Measurements from ENCODE around the gene ERICH6. TPM values are rescaled to one million over a fixed set of nuclear protein-coding genes. Genes with fewer than 3 reads are reported as not detected.

The ERICH6 gene
- total RNA-seq, 6 donors from 2014 or later, result 2.1 TPM; not detected in 5

DNA sequence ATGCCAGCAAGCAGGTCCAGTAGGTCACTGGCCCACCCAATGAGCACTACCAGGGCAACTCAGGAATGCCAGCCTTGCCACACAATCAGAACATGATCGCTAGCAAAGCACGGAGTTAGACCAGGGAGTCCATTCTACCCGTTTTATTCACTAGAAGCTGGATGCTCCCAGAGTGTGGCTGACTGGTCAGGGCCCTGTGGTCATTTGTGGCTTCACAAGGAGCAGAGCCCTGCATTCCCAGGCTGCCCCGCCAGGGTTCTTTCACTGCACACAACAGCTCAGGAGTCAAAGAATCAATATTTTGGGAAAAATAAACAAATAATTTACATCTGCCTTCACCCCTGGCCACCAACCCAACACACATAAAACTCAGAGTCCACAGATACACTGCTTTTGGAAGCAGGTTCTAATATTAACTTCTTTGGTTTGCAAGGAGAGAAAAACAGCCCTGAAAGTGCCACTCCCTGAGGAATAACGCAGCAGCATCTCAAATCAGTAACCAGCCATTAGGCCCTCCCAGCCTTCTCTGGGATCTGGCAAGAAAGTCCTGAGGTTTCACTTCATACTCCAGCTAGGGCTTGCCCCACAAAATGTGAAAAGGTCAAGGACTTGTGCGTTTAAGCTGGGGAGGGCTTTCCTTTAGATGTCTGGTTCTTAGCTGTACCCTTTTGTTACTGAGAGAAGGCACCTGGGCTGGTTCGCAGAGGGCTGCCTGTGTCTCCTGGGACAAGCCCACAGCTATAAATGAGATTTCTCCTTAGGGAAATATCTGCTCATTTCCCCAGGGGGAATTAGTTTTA, 43.3 kb upstream of the ERICH6 start:
- DNase-seq (no peak), ATAC-seq (ENCODE audit: low FRiP score in 2 of 2) (no peak)
- Histone ChIP-seq H3K4me3 (no peak overlapping the region), H3K9me3 (no peaks in the 10 kb centered on the region), H3K27ac (peak overlapping the region; percentile 14 to 42 (median 32)), H3K4me1 (peaks cover 34 to 78% (median 57%) of the 10 kb centered on the region in 4 donors), H3K36me3 (peaks cover 0 to 6% (median 3%) of the 10 kb centered on the region in 4 donors), H3K27me3 (no peaks in the 10 kb centered on the region)
- WGBS, 2 donors, result 65 to 73% methylated on average over 6 to 7 of the region's 7 CpGs
- TF ChIP-seq, protein P1, sequence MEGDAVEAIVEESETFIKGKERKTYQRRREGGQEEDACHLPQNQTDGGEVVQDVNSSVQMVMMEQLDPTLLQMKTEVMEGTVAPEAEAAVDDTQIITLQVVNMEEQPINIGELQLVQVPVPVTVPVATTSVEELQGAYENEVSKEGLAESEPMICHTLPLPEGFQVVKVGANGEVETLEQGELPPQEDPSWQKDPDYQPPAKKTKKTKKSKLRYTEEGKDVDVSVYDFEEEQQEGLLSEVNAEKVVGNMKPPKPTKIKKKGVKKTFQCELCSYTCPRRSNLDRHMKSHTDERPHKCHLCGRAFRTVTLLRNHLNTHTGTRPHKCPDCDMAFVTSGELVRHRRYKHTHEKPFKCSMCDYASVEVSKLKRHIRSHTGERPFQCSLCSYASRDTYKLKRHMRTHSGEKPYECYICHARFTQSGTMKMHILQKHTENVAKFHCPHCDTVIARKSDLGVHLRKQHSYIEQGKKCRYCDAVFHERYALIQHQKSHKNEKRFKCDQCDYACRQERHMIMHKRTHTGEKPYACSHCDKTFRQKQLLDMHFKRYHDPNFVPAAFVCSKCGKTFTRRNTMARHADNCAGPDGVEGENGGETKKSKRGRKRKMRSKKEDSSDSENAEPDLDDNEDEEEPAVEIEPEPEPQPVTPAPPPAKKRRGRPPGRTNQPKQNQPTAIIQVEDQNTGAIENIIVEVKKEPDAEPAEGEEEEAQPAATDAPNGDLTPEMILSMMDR (IDR thresholded peaks at IDR 0.05), result no peak
- TF ChIP-seq POLR2AphosphoS5 (IDR thresholded peaks at IDR 0.05), result no peak
- TF ChIP-seq EP300 (IDR thresholded peaks at IDR 0.05), result no peak
- no peak for TF ChIP-seq POLR2A (IDR thresholded peaks at IDR 0.05)

DNA sequence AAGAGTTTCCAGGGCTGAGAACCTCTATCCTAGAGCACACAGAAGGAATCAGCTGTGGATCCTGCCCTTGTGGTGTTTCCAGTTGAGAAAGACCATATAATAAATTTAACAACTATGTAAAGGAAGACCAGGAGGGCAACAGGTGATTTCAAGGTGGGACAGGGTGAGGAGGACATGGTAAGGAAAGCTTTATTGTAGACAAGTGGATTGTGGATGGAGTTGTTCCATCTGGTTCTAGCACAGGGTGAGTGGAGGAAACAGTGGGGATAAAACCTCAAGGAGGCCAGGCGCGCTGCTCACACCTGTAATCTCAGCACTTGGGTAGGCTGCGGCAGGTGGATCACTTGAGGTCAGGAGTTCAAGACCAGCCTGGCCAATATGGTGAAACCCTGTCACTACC, 42.1 kb upstream of the ERICH6 start:
- Histone ChIP-seq H3K27me3 (no peaks in the 10 kb centered on the region), H3K9me3 (no peaks in the 10 kb centered on the region), H3K4me3 (no peak overlapping the region), H3K4me1 (peaks cover 31 to 66% (median 48%) of the 10 kb centered on the region in 4 donors), H3K36me3 (peaks cover 0 to 17% (median 8%) of the 10 kb centered on the region in 4 donors), H3K27ac (peak overlapping the region in 1 of 4 donors; percentile 32)
- TF ChIP-seq POLR2A (IDR thresholded peaks at IDR 0.05), result no peak
- TF ChIP-seq EP300 (IDR thresholded peaks at IDR 0.05), result no peak
- TF ChIP-seq, protein P1 (IDR thresholded peaks at IDR 0.05), result no peak
- no peak for TF ChIP-seq POLR2AphosphoS5 (IDR thresholded peaks at IDR 0.05)
- 95 to 100% methylated on average over 3 of the region's 3 CpGs for WGBS, 2 donors
- DNase-seq, result no peak
- no peak for ATAC-seq (ENCODE audit: low FRiP score in 2 of 2)

DNA sequence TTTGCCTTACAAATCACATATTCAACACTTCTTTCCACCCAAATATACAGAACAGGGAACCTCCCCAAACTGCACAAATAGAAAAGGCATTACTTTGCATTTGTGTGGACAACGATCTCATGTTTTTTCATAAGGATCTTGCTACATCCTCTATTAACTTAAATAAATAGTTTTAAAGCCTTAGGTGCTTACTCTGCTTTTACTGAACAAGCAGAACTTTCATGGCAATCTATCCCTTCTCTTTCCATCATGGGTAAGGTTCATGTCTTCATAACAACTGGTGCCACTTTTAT, 41.1 kb upstream of the ERICH6 start:
- DNase-seq (no peak), ATAC-seq (ENCODE audit: low FRiP score in 2 of 2) (no peak)
- Histone ChIP-seq H3K9me3 (no peaks in the 10 kb centered on the region), H3K4me3 (no peak overlapping the region), H3K27ac (peak overlapping the region in 1 of 4 donors; percentile 32), H3K36me3 (peaks cover 0 to 25% (median 9%) of the 10 kb centered on the region in 4 donors), H3K27me3 (no peaks in the 10 kb centered on the region), H3K4me1 (peaks cover 31 to 58% (median 41%) of the 10 kb centered on the region in 4 donors)
- WGBS, 2 donors, result 34 to 52% methylated on average over 1 of the region's 1 CpG
- TF ChIP-seq, protein P1 (IDR thresholded peaks at IDR 0.05), result no peak
- TF ChIP-seq EP300 (IDR thresholded peaks at IDR 0.05), result no peak
- no peak for TF ChIP-seq POLR2A (IDR thresholded peaks at IDR 0.05)
- TF ChIP-seq POLR2AphosphoS5 (IDR thresholded peaks at IDR 0.05), result no peak

DNA sequence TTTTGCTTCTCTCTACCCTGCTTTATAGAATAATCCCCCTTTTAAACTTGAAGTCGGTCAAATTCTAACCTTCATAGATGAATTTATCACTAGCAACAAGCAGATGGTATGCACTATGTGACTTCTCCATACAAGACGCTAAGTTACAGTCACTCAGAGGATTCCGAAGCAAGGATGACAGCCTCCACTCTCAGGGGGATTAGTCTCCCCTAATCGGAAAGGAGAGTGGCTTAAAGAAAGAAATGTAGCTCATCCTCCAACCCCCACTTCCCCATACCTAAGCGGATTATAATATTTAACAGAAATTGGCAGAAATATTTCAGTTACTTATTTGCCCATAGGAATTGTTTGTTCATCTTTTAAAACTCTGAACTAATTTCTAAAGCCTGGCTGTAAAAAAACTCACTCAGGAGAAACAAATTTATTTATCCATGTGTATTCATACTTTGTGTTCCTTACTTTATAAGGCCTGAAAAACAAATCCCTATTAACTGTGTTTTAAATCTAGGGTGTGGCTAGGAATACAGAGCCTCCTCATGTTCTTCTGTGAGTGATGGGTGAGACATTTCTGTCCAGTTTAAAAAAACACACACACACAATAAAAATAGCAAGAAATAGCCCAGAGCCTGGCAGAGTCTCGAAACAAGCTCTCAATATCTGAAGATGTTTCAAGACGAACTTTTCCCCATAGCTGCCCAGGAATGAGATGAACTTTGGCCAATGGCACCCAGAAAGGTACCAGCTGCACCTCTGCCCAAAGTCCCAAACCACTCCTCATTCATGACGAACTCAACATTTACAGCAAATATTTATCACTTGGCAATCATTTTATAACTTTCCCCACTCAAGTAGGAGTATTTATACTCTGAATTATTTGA, 40.6 kb upstream of the ERICH6 start:
- no peak for ATAC-seq (ENCODE audit: low FRiP score in 2 of 2)
- H3K9me3 ChIP-seq, result no peaks in the 10 kb centered on the region
- 77% methylated on average over 8 of the region's 8 CpGs for WGBS, 2 donors
- H3K4me1 ChIP-seq, result peaks cover 30 to 57% (median 38%) of the 10 kb centered on the region in 4 donors
- H3K27me3 ChIP-seq, result no peaks in the 10 kb centered on the region
- TF ChIP-seq POLR2AphosphoS5 (IDR thresholded peaks at IDR 0.05), result no peak
- no peak for TF ChIP-seq EP300 (IDR thresholded peaks at IDR 0.05)
- no peak for TF ChIP-seq POLR2A (IDR thresholded peaks at IDR 0.05)
- TF ChIP-seq, protein P1 (IDR thresholded peaks at IDR 0.05), result no peak
- no peak overlapping the region for H3K27ac ChIP-seq
- no peak overlapping the region for H3K4me3 ChIP-seq
- peaks cover 0 to 26% (median 9%) of the 10 kb centered on the region in 4 donors for H3K36me3 ChIP-seq
- no peak for DNase-seq
